Measurements from ENCODE around the gene GALNT17.

Gene GALNT17

DNA sequence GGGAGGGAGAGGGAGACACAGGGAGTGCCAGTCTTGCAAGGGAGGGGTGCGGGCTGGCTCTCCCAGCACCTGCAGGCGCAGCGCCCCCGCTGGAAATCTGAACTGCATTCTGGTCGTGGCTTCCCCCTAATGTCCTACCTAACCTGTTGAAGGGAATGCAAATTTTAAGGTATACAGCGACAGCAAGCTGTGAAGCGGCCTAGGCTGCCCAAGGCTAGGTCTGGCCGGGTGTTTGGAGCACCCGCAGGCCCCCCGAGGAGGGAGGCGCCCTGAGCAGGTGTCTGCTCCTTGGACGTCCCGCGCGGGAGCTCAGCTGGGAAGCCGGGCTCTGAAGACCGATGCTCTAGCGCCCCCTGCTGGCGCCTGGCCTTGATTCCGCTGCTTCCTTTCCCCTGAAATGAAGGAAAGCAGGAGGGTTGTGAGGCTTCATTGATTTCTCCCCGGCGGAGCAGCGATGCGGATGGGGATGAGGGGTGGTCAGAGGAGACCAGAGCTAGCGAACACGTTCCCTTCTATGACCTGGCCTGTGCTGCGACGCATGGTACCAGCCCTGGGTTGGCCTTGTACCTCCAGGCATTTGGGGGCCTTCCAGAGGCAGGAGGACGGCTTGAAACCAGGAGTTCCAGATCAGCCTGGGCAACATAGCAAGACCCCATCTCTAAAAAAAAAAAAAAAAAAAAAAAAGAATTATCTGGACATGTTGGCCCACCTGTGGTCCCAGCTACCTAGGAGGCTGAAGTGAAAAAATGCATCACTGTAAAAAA is 601.3 kb downstream of the GALNT17 start:
- TF ChIP-seq SIN3A (IDR thresholded peaks at IDR 0.05; ENCODE audit: borderline replicate concordance, insufficient read depth, low read length): no peak
- no peak for TF ChIP-seq FOXP2 (optimal IDR thresholded peaks at IDR 0.05; ENCODE audit: borderline replicate concordance, extremely low read depth, extremely low read length, insufficient read depth)
- TF ChIP-seq, protein P1, sequence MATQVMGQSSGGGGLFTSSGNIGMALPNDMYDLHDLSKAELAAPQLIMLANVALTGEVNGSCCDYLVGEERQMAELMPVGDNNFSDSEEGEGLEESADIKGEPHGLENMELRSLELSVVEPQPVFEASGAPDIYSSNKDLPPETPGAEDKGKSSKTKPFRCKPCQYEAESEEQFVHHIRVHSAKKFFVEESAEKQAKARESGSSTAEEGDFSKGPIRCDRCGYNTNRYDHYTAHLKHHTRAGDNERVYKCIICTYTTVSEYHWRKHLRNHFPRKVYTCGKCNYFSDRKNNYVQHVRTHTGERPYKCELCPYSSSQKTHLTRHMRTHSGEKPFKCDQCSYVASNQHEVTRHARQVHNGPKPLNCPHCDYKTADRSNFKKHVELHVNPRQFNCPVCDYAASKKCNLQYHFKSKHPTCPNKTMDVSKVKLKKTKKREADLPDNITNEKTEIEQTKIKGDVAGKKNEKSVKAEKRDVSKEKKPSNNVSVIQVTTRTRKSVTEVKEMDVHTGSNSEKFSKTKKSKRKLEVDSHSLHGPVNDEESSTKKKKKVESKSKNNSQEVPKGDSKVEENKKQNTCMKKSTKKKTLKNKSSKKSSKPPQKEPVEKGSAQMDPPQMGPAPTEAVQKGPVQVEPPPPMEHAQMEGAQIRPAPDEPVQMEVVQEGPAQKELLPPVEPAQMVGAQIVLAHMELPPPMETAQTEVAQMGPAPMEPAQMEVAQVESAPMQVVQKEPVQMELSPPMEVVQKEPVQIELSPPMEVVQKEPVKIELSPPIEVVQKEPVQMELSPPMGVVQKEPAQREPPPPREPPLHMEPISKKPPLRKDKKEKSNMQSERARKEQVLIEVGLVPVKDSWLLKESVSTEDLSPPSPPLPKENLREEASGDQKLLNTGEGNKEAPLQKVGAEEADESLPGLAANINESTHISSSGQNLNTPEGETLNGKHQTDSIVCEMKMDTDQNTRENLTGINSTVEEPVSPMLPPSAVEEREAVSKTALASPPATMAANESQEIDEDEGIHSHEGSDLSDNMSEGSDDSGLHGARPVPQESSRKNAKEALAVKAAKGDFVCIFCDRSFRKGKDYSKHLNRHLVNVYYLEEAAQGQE (IDR thresholded peaks at IDR 0.05; ENCODE audit: insufficient read depth in 1 of 2, low read depth in 2 of 2, low read length in 2 of 2): no peak
- TF ChIP-seq POLR2AphosphoS5 (IDR thresholded peaks at IDR 0.05; ENCODE audit: low read depth, low read length): no peak
- no peak for TF ChIP-seq TAF1 (IDR thresholded peaks at IDR 0.05; ENCODE audit: borderline replicate concordance, insufficient read depth, low read length)

GRCh38 chr7:71735961-71736556 is 604.1 kb downstream of the GALNT17 start:
- TF ChIP-seq TAF1 (IDR thresholded peaks at IDR 0.05; ENCODE audit: borderline replicate concordance, insufficient read depth, low read length) (no peak), POLR2AphosphoS5 (IDR thresholded peaks at IDR 0.05; ENCODE audit: low read depth, low read length) (no peak), FOXP2 (optimal IDR thresholded peaks at IDR 0.05; ENCODE audit: borderline replicate concordance, extremely low read depth, extremely low read length, insufficient read depth) (no peak), SIN3A (IDR thresholded peaks at IDR 0.05; ENCODE audit: borderline replicate concordance, insufficient read depth, low read length) (no peak)
- TF ChIP-seq, protein P1 (IDR thresholded peaks at IDR 0.05; ENCODE audit: insufficient read depth in 1 of 2, low read depth in 2 of 2, low read length in 2 of 2): no peak

- TF ChIP-seq TAF1 (IDR thresholded peaks at IDR 0.05; ENCODE audit: borderline replicate concordance, insufficient read depth, low read length) (no peak), POLR2AphosphoS5 (IDR thresholded peaks at IDR 0.05; ENCODE audit: low read depth, low read length) (no peak)
Observed at GRCh38 chr7:71739520-71740173, 607.7 kb downstream of the GALNT17 start.

DNA sequence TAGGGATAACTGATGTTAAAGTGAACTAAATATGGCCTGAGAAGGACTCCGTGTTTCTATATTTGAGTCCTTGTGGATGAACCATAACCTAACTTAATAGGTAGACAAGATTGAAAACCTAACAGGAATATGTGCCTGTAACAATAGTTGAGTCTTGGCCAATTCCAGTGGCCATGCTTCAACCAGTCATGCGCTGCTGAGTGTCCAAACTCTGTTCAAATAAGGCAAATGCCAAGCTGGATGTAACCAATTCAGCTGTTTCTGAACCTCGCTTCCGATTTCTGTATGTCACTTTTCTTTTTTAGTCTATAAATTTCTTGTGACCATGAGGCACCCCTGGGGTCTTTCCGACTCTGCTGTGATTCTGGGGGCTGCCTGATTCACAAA is 608.2 kb downstream of the GALNT17 start:
- TF ChIP-seq TAF1 (IDR thresholded peaks at IDR 0.05; ENCODE audit: borderline replicate concordance, insufficient read depth, low read length) (no peak), FOXP2 (optimal IDR thresholded peaks at IDR 0.05; ENCODE audit: borderline replicate concordance, extremely low read depth, extremely low read length, insufficient read depth) (no peak), SIN3A (IDR thresholded peaks at IDR 0.05; ENCODE audit: borderline replicate concordance, insufficient read depth, low read length) (no peak), POLR2AphosphoS5 (IDR thresholded peaks at IDR 0.05; ENCODE audit: low read depth, low read length) (no peak)
- TF ChIP-seq, protein P1 (IDR thresholded peaks at IDR 0.05; ENCODE audit: insufficient read depth in 1 of 2, low read depth in 2 of 2, low read length in 2 of 2): no peak

DNA sequence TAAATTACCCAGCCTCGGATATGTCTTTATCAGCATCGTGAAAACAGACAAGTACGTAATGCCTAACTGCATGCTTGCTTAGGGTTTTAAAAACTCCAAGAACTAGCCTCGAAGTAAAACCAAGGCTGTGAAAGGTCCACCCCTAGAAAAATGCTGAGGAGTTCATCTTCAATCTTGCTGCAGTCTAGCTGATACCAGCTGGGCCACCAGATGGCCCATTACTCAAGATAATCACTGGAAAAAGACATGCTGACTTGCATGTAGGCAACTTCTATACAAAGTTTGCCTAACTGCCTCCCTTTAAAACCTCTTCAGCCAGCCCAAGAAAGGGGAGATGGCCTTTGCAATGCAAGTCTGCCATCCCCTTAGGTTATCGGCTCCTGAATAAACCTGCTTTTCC is 614.1 kb downstream of the GALNT17 start:
- TF ChIP-seq SIN3A (IDR thresholded peaks at IDR 0.05; ENCODE audit: borderline replicate concordance, insufficient read depth, low read length) (no peak), FOXP2 (optimal IDR thresholded peaks at IDR 0.05; ENCODE audit: borderline replicate concordance, extremely low read depth, extremely low read length, insufficient read depth) (no peak), TAF1 (IDR thresholded peaks at IDR 0.05; ENCODE audit: borderline replicate concordance, insufficient read depth, low read length) (no peak), POLR2AphosphoS5 (IDR thresholded peaks at IDR 0.05; ENCODE audit: low read depth, low read length) (no peak)
- TF ChIP-seq, protein P1 (IDR thresholded peaks at IDR 0.05; ENCODE audit: insufficient read depth in 1 of 2, low read depth in 2 of 2, low read length in 2 of 2): no peak
